Measurements from ENCODE around the gene APBB2. TPM values are rescaled to one million over a fixed set of nuclear protein-coding genes. Genes with fewer than 3 reads are reported as not detected.

APBB2 gene
- total RNA-seq, 2 donors from 2014 or later, result 56.1 to 64.8 TPM

DNA sequence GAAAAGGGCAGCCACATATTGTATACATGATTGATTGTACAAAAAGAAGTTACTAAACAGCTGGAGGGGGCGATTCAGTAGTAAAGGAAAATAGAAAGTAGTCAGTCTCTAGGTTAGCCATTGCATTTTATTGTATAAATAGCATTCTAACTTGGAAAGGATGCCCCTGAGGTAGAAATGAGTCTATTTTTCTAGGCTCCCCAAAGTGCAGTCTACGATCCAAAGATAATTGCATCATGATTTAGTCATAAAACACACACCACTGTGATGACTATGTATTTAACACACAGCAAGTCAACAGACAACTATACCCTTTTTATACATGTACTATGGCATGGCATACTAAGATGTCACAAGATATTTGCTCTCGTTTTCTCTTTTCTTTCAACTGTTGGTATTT lies 204.9 kb downstream of the APBB2 start:
- H3K27me3 Mint-ChIP-seq (ENCODE audit: insufficient read depth), result no peaks in the 10 kb centered on the region
- peaks cover 9% of the 10 kb centered on the region for H3K4me1 Mint-ChIP-seq
- Histone ChIP-seq H3K27me3 (ENCODE audit: control insufficient read depth, insufficient read depth, low read length, poor library complexity, severe bottlenecking) (no peaks in the 10 kb centered on the region), H3K4me3 (ENCODE audit: low read length) (no peak overlapping the region), H3K9me3 (ENCODE audit: control insufficient read depth, low read length) (peaks cover 15% of the 10 kb centered on the region), H3K27ac (ENCODE audit: low read depth, low read length) (no peak overlapping the region), H3K9ac (ENCODE audit: extremely low read depth, low read length, poor library complexity, severe bottlenecking) (no peak overlapping the region), H3K36me3 (ENCODE audit: control insufficient read depth, insufficient read depth, low read length) (peaks cover 6% of the 10 kb centered on the region), H3K4me1 (ENCODE audit: control insufficient read depth, insufficient read depth, low read length) (no peaks in the 10 kb centered on the region)
- peaks cover 50% of the 10 kb centered on the region for H3K36me3 Mint-ChIP-seq (ENCODE audit: low read depth)
- DNase-seq, result no peak
- 83 to 92% methylated on average over 2 of the region's 3 CpGs for WGBS, 2 experiments (ENCODE audit: insufficient coverage in 1 of 2, insufficient read length in 1 of 2)
- no peak overlapping the region for H3K27ac Mint-ChIP-seq
- no peak overlapping the region for H3K4me3 Mint-ChIP-seq
- TF ChIP-seq, protein P1, sequence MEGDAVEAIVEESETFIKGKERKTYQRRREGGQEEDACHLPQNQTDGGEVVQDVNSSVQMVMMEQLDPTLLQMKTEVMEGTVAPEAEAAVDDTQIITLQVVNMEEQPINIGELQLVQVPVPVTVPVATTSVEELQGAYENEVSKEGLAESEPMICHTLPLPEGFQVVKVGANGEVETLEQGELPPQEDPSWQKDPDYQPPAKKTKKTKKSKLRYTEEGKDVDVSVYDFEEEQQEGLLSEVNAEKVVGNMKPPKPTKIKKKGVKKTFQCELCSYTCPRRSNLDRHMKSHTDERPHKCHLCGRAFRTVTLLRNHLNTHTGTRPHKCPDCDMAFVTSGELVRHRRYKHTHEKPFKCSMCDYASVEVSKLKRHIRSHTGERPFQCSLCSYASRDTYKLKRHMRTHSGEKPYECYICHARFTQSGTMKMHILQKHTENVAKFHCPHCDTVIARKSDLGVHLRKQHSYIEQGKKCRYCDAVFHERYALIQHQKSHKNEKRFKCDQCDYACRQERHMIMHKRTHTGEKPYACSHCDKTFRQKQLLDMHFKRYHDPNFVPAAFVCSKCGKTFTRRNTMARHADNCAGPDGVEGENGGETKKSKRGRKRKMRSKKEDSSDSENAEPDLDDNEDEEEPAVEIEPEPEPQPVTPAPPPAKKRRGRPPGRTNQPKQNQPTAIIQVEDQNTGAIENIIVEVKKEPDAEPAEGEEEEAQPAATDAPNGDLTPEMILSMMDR (conservative IDR thresholded peaks at IDR 0.05), result no peak
- H3K9me3 Mint-ChIP-seq, result peaks cover 12% of the 10 kb centered on the region

DNA sequence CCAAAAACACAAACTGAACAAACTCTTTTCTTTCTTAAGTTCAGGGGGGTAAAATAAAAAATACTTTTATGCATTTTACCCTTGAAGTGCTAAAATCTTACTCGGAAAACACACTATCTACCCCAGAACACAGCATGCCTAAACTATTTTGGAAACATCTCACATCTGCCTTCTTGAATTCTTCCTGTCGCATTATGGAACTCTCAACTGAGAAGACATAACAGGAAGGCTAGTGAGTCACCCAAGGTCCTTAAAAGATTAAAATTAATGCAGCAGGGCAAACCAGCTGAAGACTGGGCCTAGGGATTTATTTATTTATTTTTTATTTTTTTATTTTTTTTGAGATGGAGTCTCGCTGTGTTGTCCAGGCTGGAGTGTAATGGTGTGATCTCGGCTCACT lies 208.2 kb downstream of the APBB2 start:
- Histone ChIP-seq H3K27me3 (ENCODE audit: control insufficient read depth, insufficient read depth, low read length, poor library complexity, severe bottlenecking) (no peaks in the 10 kb centered on the region), H3K9me3 (ENCODE audit: control insufficient read depth, low read length) (peaks cover 15% of the 10 kb centered on the region), H3K4me1 (ENCODE audit: control insufficient read depth, insufficient read depth, low read length) (no peaks in the 10 kb centered on the region), H3K36me3 (ENCODE audit: control insufficient read depth, insufficient read depth, low read length) (no peaks in the 10 kb centered on the region), H3K9ac (ENCODE audit: extremely low read depth, low read length, poor library complexity, severe bottlenecking) (no peak overlapping the region), H3K4me3 (ENCODE audit: low read length) (no peak overlapping the region), H3K27ac (ENCODE audit: low read depth, low read length) (no peak overlapping the region)
- no peaks in the 10 kb centered on the region for H3K4me1 Mint-ChIP-seq
- 92 to 100% methylated on average over 2 to 4 of the region's 4 CpGs for WGBS, 2 experiments (ENCODE audit: insufficient coverage in 1 of 2, insufficient read length in 1 of 2)
- no peak for DNase-seq
- no peaks in the 10 kb centered on the region for H3K27me3 Mint-ChIP-seq (ENCODE audit: insufficient read depth)
- TF ChIP-seq, protein P1 (conservative IDR thresholded peaks at IDR 0.05), result no peak
- no peak overlapping the region for H3K27ac Mint-ChIP-seq
- H3K4me3 Mint-ChIP-seq, result no peak overlapping the region
- H3K9me3 Mint-ChIP-seq, result peaks cover 12% of the 10 kb centered on the region
- H3K36me3 Mint-ChIP-seq (ENCODE audit: low read depth), result peaks cover 35% of the 10 kb centered on the region

DNA sequence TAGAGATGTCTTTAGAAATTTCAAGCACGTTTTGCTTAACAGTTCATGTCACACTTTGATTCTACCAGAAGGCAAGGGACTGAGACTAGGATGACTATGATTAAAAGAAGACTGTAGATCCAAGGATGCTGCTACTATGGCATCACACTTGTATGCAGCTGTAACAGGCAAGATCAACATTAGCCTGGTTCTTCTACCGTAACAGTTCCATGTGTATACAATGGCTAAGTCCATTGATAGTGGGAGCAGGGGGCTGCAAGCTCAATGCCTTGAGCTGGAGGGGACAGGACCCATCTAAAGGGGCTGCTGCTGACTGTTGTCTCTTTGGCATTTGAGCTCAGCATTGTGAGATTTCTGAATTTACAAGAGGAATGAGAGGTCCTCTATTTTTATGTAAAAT lies 212.0 kb downstream of the APBB2 start:
- Mint-ChIP-seq H3K4me3 (no peak overlapping the region), H3K9me3 (peaks cover 11% of the 10 kb centered on the region), H3K36me3 (ENCODE audit: low read depth) (peaks cover 27% of the 10 kb centered on the region), H3K27me3 (ENCODE audit: insufficient read depth) (no peaks in the 10 kb centered on the region), H3K4me1 (peaks cover 5% of the 10 kb centered on the region), H3K27ac (no peak overlapping the region)
- no peaks in the 10 kb centered on the region for H3K27me3 ChIP-seq (ENCODE audit: control insufficient read depth, insufficient read depth, low read length, poor library complexity, severe bottlenecking)
- H3K9ac ChIP-seq (ENCODE audit: extremely low read depth, low read length, poor library complexity, severe bottlenecking), result no peak overlapping the region
- H3K36me3 ChIP-seq (ENCODE audit: control insufficient read depth, insufficient read depth, low read length), result no peaks in the 10 kb centered on the region
- no peak overlapping the region for H3K4me3 ChIP-seq (ENCODE audit: low read length)
- WGBS, 2 experiments (ENCODE audit: insufficient coverage in 1 of 2, insufficient read length in 1 of 2), result 91 to 100% methylated on average over 1 to 2 of the region's 2 CpGs
- no peak overlapping the region for H3K27ac ChIP-seq (ENCODE audit: low read depth, low read length)
- DNase-seq, result no peak
- TF ChIP-seq, protein P1 (conservative IDR thresholded peaks at IDR 0.05), result no peak
- peaks cover 7% of the 10 kb centered on the region for H3K9me3 ChIP-seq (ENCODE audit: control insufficient read depth, low read length)
- H3K4me1 ChIP-seq (ENCODE audit: control insufficient read depth, insufficient read depth, low read length), result no peaks in the 10 kb centered on the region

All from endodermal cell (in vitro differentiated cells).